B cell (primary cell): ENCODE data around the gene UBE2E3. TPM values are rescaled to one million over a fixed set of nuclear protein-coding genes. Genes with fewer than 3 reads are reported as not detected.

Experiments used
- ATAC-seq: fragments of 200-7000 bp; cut with Tn5 transposase; one replicate; pipeline ENCODE4 v1.10.0; 2021; ENCODE audit warnings: low read depth, mild to moderate bottlenecking, moderate number of reproducible peaks, moderate library complexity
- CTCF ChIA-PET: fragments of 350-600 bp; sonication (Branson Sonifier 250); formaldehyde crosslinking; loops from one replicate; lab custom pipeline; 2021; ENCODE audit warnings: antibody characterized with exemption, inconsistent platforms; lab: Charles Lee
- POLR2A ChIA-PET: fragments of 350-600 bp; sonication (Branson Sonifier 250); formaldehyde crosslinking; loops from one replicate; lab custom pipeline; 2021; ENCODE audit warnings: antibody characterized with exemption; lab: Charles Lee
- DNase-seq: peaks from one replicate; pipeline ENCODE4 v3.0.0; 2013
- H2AFZ ChIP-seq: 2 replicates; pipeline ENCODE4 v1.6.1; 2012; ENCODE audit warnings: mild to moderate bottlenecking, low read depth, low read length; ENCODE audit not compliant: insufficient read depth, poor library complexity, severe bottlenecking
- H3K27ac ChIP-seq, 2 donors: 1 replicate in 1 of 2; 2 replicates in 1 of 2; pipeline ENCODE4 v1.5.1; 2012 to 2013; ENCODE audit warnings: low read length in 2 of 2, mild to moderate bottlenecking in 2 of 2, moderate library complexity in 1 of 2
- H3K27me3 ChIP-seq, 4 experiments: fragments of 200-600 bp in 1 of 4; sonication (generic) in 1 of 4; replicated peaks in 1 of 4; 1 replicate in 2 of 4; 2 replicates in 2 of 4; pipeline versions ENCODE4 v1.6.1 to v1.7.0; 2013 to 2016; ENCODE audit warnings: low read length in 3 of 4, mild to moderate bottlenecking in 2 of 4, mixed read lengths in 1 of 4, moderate library complexity in 1 of 4; ENCODE audit not compliant: insufficient read depth in 4 of 4, control insufficient read depth in 3 of 4; ENCODE audit errors: control extremely low read depth in 1 of 4
- H3K36me3 ChIP-seq, 2 experiments: replicated peaks in 1 of 2; 1 replicate in 1 of 2; 2 replicates in 1 of 2; pipeline versions ENCODE4 v1.6.1 to v1.7.1; 2013; ENCODE audit warnings: low read length in 1 of 2; ENCODE audit not compliant: insufficient read depth in 2 of 2, control insufficient read depth in 1 of 2; ENCODE audit errors: control extremely low read depth in 1 of 2, extremely low read depth in 1 of 2
- H3K4me1 ChIP-seq, 2 donors: fragments of 200-600 bp in 1 of 2; sonication (generic) in 1 of 2; 1 replicate in 1 of 2; 2 replicates in 1 of 2; pipeline versions ENCODE4 v1.5.1 to v1.6.1; 2013 to 2017; ENCODE audit warnings: low read length in 2 of 2; ENCODE audit not compliant: control insufficient read depth in 2 of 2, insufficient read depth in 2 of 2
- H3K4me2 ChIP-seq: replicated peaks from 2 replicates; pipeline ENCODE3; 2012; ENCODE audit warnings: mild to moderate bottlenecking, low read depth, low read length; ENCODE audit not compliant: poor library complexity, severe bottlenecking
- H3K4me3 ChIP-seq, 5 experiments: fragments of 200-600 bp in 1 of 5; sonication (generic) in 1 of 5; 1 replicate in 3 of 5; 2 replicates in 2 of 5; pipeline versions ENCODE4 v1.5.1 to v1.7.0; 2011 to 2016; ENCODE audit warnings: low read length in 4 of 5, mild to moderate bottlenecking in 4 of 5, low read depth in 2 of 5, control low read depth in 1 of 5, moderate library complexity in 1 of 5; ENCODE audit not compliant: insufficient read depth in 1 of 5; ENCODE audit errors: control extremely low read depth in 1 of 5, extremely low read depth in 1 of 5
- H3K79me2 ChIP-seq: fragments of 200-600 bp; sonication (generic); one replicate; pipeline ENCODE4 v1.6.0; 2016; ENCODE audit warnings: low read length; ENCODE audit not compliant: control insufficient read depth, insufficient read depth
- H3K9ac ChIP-seq: fragments of 200-600 bp; sonication (generic); 2 replicates; pipeline ENCODE4 v1.6.1; 2017; ENCODE audit warnings: mild to moderate bottlenecking, low read length, moderate library complexity
- H3K9me3 ChIP-seq, 3 donors: one replicate each; pipeline versions ENCODE4 v1.6.1 to v1.7.1; 2013; ENCODE audit warnings: low read length in 2 of 3; ENCODE audit not compliant: control insufficient read depth in 2 of 3, insufficient read depth in 1 of 3; ENCODE audit errors: control extremely low read depth in 1 of 3
- H4K20me1 ChIP-seq: 2 replicates; pipeline ENCODE4 v1.6.0; 2012; ENCODE audit warnings: mild to moderate bottlenecking, low read length; ENCODE audit not compliant: insufficient read depth, control insufficient read depth, poor library complexity, severe bottlenecking
- H3K27ac Mint-ChIP-seq: one replicate; pipeline ENCODE4 v1.8.0; 2021; ENCODE audit warnings: mixed read lengths
- H3K27me3 Mint-ChIP-seq: one replicate; pipeline ENCODE4 v1.8.0; 2021; ENCODE audit warnings: mixed read lengths
- H3K4me1 Mint-ChIP-seq: one replicate; pipeline ENCODE4 v1.8.0; 2021; ENCODE audit warnings: mixed read lengths
- H3K4me3 Mint-ChIP-seq: one replicate; pipeline ENCODE4 v1.8.0; 2021; ENCODE audit warnings: mixed read lengths
- H3K9me3 Mint-ChIP-seq: one replicate; pipeline ENCODE4 v1.8.0; 2022; ENCODE audit warnings: mixed read lengths; ENCODE audit not compliant: insufficient read depth
- EZH2 ChIP-seq: IDR thresholded peaks from 2 replicates; pipeline ENCODE4 v1.6.1; 2012; ENCODE audit warnings: borderline replicate concordance, low read depth, mild to moderate bottlenecking, moderate library complexity, low read length; ENCODE audit not compliant: insufficient read depth, poor library complexity, severe bottlenecking
- WGBS: methylation state at CpG from one replicate; pipeline ENCODE4 v1.1.5; 2013; ENCODE audit warnings: missing lambda C conversion rate; ENCODE audit not compliant: insufficient coverage; 5-methylcytosine and 5-hydroxymethylcytosine counted together
- intact Hi-C: fragments of 100-400 bp; cut with micrococcal nuclease; formaldehyde crosslinking; loops from one replicate; pipeline ENCODE4 v1.10.0; 2022
- polyA plus RNA-seq: library from polyadenylated mRNA; depleted of rRNA; stranded (reverse); fragments of >200 nt; gene quantifications from 2 replicates; pipeline ENCODE4 v1.2.3, GENCODE V29; 2012
- total RNA-seq, 2 donors: library from RNA; stranded (reverse); fragments of 120-200 nt in 1 of 2; gene quantifications; 1 replicate in 1 of 2; 2 replicates in 1 of 2; pipeline versions ENCODE4 v1.2.3 to v1.2.4, GENCODE V29; 2013 to 2022
- TF ChIP-seq, protein P1 (sequence below): fragments of 200-600 bp; IDR thresholded peaks from one replicate; pipeline ENCODE4 v1.8.0; 2022; ENCODE audit warnings: antibody characterized with exemption, mild to moderate bottlenecking

UBE2E3 gene
- total and polyA plus RNA-seq, 2 donors (not counting 1 experiment from before 2014, with no cell fraction given): 26.7 to 31.6 TPM

GRCh38 chr2:180949896-180950295 lies 30.5 kb upstream of the UBE2E3 start:
- Mint-ChIP-seq H3K9me3 (peaks cover 3% of the 10 kb centered on the region), H3K27me3 (peaks cover 19% of the 10 kb centered on the region), H3K4me1 (no peaks in the 10 kb centered on the region), H3K27ac (no peak overlapping the region), H3K4me3 (no peak overlapping the region)
- Histone ChIP-seq H3K9me3 (no peaks in the 10 kb centered on the region), H3K9ac (no peak overlapping the region), H4K20me1 (no peaks in the 10 kb centered on the region), H3K4me2 (no peak overlapping the region), H3K36me3 (no peaks in the 10 kb centered on the region), H3K79me2 (no peaks in the 10 kb centered on the region), H3K27me3 (peaks cover 0 to 11% (median 3%) of the 10 kb centered on the region in 4 experiments), H3K4me3 (no peak overlapping the region), H3K4me1 (no peaks in the 10 kb centered on the region), H3K27ac (no peak overlapping the region), H2AFZ (no peak overlapping the region)
- ATAC-seq (no peak), DNase-seq (no peak)
- intact Hi-C loops: no loop called here
- no CpG with 5 or more reads among the region's 1 CpG for WGBS
- POLR2A ChIA-PET: no interaction called here
- CTCF ChIA-PET: no interaction called here
- TF ChIP-seq, protein P1, sequence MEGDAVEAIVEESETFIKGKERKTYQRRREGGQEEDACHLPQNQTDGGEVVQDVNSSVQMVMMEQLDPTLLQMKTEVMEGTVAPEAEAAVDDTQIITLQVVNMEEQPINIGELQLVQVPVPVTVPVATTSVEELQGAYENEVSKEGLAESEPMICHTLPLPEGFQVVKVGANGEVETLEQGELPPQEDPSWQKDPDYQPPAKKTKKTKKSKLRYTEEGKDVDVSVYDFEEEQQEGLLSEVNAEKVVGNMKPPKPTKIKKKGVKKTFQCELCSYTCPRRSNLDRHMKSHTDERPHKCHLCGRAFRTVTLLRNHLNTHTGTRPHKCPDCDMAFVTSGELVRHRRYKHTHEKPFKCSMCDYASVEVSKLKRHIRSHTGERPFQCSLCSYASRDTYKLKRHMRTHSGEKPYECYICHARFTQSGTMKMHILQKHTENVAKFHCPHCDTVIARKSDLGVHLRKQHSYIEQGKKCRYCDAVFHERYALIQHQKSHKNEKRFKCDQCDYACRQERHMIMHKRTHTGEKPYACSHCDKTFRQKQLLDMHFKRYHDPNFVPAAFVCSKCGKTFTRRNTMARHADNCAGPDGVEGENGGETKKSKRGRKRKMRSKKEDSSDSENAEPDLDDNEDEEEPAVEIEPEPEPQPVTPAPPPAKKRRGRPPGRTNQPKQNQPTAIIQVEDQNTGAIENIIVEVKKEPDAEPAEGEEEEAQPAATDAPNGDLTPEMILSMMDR: no peak
- no peak for TF ChIP-seq EZH2

GRCh38 chr2:180952082-180952481 lies 28.3 kb upstream of the UBE2E3 start:
- intact Hi-C loops: no loop called here
- Mint-ChIP-seq H3K27ac (no peak overlapping the region), H3K4me1 (no peaks in the 10 kb centered on the region), H3K9me3 (peaks cover 3% of the 10 kb centered on the region), H3K27me3 (peaks cover 17% of the 10 kb centered on the region), H3K4me3 (no peak overlapping the region)
- no peaks in the 10 kb centered on the region for H4K20me1 ChIP-seq
- no peaks in the 10 kb centered on the region for H3K79me2 ChIP-seq
- ChIA-PET CTCF (no interaction called here), POLR2A (no interaction called here)
- 100% methylated on average over 1 of the region's 2 CpGs for WGBS
- DNase-seq (no peak), ATAC-seq (no peak)
- H3K4me2 ChIP-seq: no peak overlapping the region
- H3K36me3 ChIP-seq: no peaks in the 10 kb centered on the region
- no peaks in the 10 kb centered on the region for H3K4me1 ChIP-seq
- no peak overlapping the region for H3K9ac ChIP-seq
- H2AFZ ChIP-seq: no peak overlapping the region
- H3K27me3 ChIP-seq: peaks cover 0 to 11% (median 3%) of the 10 kb centered on the region in 4 experiments
- H3K9me3 ChIP-seq: no peaks in the 10 kb centered on the region
- H3K4me3 ChIP-seq: no peak overlapping the region
- H3K27ac ChIP-seq: no peak overlapping the region
- TF ChIP-seq, protein P1: no peak
- no peak for TF ChIP-seq EZH2
